SK-N-SH treated with all-trans-retinoic acid at 6 μM for 48 hours (cell line): ENCODE measurements around the gene OTOF.

Experiments used
- CSDC2 ChIP-seq: fragments of 250-450 bp; sonication (Bioruptor Pico); IDR thresholded peaks from 2 replicates; pipeline ENCODE4 v1.5.0; 2020; ENCODE audit warnings: mild to moderate bottlenecking, moderate library complexity
- TF ChIP-seq, protein P1 (sequence below): fragments of 250-450 bp; sonication (Bioruptor Pico); IDR thresholded peaks from 2 replicates; pipeline ENCODE4 v1.8.0; 2020; ENCODE audit warnings: mild to moderate bottlenecking, moderate library complexity, borderline replicate concordance

DNA sequence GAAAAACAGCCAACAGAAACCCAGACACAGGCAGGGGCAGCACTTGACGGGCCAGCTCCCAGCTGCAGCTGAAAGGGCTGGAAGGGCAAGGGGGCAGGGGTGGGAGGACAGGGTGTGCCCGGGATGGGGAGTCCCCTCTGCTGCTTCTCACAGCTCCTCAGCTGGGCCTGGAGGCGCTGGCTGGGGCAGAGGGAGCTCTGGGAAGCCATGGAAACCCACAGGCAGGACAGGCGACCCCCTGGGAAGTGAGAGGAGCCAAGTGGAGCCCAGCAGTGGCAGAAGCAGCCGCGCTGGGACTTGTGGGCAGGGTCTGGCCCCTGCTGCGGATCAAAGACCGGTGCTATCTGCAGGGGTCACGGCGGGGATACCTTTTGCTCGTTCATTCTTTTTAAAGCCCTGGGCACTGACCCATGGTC lies 20.7 kb downstream of the OTOF start:
- no peak for TF ChIP-seq CSDC2 (CRISPR knock-in tag)
- TF ChIP-seq, protein P1, sequence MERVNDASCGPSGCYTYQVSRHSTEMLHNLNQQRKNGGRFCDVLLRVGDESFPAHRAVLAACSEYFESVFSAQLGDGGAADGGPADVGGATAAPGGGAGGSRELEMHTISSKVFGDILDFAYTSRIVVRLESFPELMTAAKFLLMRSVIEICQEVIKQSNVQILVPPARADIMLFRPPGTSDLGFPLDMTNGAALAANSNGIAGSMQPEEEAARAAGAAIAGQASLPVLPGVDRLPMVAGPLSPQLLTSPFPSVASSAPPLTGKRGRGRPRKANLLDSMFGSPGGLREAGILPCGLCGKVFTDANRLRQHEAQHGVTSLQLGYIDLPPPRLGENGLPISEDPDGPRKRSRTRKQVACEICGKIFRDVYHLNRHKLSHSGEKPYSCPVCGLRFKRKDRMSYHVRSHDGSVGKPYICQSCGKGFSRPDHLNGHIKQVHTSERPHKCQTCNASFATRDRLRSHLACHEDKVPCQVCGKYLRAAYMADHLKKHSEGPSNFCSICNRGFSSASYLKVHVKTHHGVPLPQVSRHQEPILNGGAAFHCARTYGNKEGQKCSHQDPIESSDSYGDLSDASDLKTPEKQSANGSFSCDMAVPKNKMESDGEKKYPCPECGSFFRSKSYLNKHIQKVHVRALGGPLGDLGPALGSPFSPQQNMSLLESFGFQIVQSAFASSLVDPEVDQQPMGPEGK = no peak
